ENCODE data around the gene SLC7A9. TPM values are rescaled to one million over a fixed set of nuclear protein-coding genes. Genes with fewer than 3 reads are reported as not detected.
"Not testable (repeated sequence)": the region's sequence is repeated elsewhere in the genome, so short reads cannot be mapped to it uniquely, and the experiment has no call there.

SLC7A9 gene
- total RNA-seq, 3 donors from 2014 or later (not counting 1 experiment from before 2014, with no cell fraction given), result 0.75 to 0.80 TPM; not detected in 1

DNA sequence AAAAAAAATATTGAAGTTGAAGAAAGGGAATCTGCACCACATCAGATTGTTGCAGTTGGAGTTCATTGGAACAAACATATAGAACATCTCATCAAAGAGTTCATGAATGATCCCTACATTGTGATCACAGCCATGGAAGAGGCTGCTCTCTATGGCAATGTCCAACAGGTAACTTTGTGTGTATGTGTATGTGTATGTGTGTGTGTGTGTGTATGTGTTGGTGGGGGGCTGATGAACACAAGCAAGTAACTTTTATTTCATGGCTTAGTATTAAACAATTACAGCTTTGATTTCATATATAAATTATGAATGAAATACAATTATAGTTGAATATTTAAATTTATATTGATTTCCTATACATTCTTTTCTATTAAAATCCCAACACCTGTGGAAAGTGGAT, 69.4 kb downstream of the SLC7A9 start:
- H3K27ac Mint-ChIP-seq, result no peak overlapping the region
- Histone ChIP-seq H3K4me3 (ENCODE audit: low read length) (no peak overlapping the region), H3K4me1 (ENCODE audit: control insufficient read depth, insufficient read depth, low read length) (peaks cover 10% of the 10 kb centered on the region), H3K36me3 (ENCODE audit: control insufficient read depth, insufficient read depth, low read length) (no peaks in the 10 kb centered on the region), H3K27me3 (ENCODE audit: control insufficient read depth, insufficient read depth, low read length) (no peaks in the 10 kb centered on the region), H3K9me3 (ENCODE audit: control insufficient read depth, insufficient read depth, low read length) (no peaks in the 10 kb centered on the region), H3K27ac (ENCODE audit: low read length) (no peak overlapping the region)
- H3K9me3 Mint-ChIP-seq, result no peaks in the 10 kb centered on the region
- TF ChIP-seq, protein P1, sequence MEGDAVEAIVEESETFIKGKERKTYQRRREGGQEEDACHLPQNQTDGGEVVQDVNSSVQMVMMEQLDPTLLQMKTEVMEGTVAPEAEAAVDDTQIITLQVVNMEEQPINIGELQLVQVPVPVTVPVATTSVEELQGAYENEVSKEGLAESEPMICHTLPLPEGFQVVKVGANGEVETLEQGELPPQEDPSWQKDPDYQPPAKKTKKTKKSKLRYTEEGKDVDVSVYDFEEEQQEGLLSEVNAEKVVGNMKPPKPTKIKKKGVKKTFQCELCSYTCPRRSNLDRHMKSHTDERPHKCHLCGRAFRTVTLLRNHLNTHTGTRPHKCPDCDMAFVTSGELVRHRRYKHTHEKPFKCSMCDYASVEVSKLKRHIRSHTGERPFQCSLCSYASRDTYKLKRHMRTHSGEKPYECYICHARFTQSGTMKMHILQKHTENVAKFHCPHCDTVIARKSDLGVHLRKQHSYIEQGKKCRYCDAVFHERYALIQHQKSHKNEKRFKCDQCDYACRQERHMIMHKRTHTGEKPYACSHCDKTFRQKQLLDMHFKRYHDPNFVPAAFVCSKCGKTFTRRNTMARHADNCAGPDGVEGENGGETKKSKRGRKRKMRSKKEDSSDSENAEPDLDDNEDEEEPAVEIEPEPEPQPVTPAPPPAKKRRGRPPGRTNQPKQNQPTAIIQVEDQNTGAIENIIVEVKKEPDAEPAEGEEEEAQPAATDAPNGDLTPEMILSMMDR (IDR thresholded peaks at IDR 0.05), result no peak
- H3K27me3 Mint-ChIP-seq (ENCODE audit: low read depth in 2 of 2), result no peaks in the 10 kb centered on the region
- peaks cover 0 to 7% of the 10 kb centered on the region in 2 donors for H3K4me1 Mint-ChIP-seq
- no peaks in the 10 kb centered on the region for H3K36me3 Mint-ChIP-seq
- no peak for DNase-seq
- ATAC-seq, result no peak
- H3K4me3 Mint-ChIP-seq, result no peak overlapping the region
- intact Hi-C loops (cut with micrococcal nuclease), result no loop called here

DNA sequence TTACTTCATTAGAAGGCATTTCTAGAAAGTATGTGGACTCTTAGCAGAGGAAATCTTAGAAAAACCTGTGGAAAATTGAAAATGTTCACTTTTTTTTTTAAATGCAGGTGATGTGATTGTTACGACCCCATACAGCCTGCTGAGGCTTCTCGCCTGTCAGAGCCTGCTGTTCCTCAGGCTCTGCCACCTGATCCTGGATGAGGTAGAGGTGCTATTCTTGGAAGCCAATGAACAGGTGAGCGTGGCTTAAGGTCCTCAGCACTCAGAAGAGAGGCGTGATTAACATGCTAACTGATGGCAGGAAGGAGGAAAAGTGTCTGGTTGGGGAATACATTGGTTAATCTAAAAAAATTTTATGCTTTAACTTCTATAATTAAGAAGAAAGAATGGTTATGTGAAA, 71.4 kb downstream of the SLC7A9 start:
- Mint-ChIP-seq H3K9me3 (no peaks in the 10 kb centered on the region), H3K27me3 (ENCODE audit: low read depth in 2 of 2) (no peaks in the 10 kb centered on the region), H3K27ac (no peak overlapping the region), H3K36me3 (no peaks in the 10 kb centered on the region), H3K4me3 (no peak overlapping the region), H3K4me1 (peaks cover 8 to 15% of the 10 kb centered on the region in 2 donors)
- Histone ChIP-seq H3K27me3 (ENCODE audit: control insufficient read depth, insufficient read depth, low read length) (no peaks in the 10 kb centered on the region), H3K9me3 (ENCODE audit: control insufficient read depth, insufficient read depth, low read length) (no peaks in the 10 kb centered on the region), H3K27ac (ENCODE audit: low read length) (no peak overlapping the region), H3K4me1 (ENCODE audit: control insufficient read depth, insufficient read depth, low read length) (peaks cover 30% of the 10 kb centered on the region), H3K36me3 (ENCODE audit: control insufficient read depth, insufficient read depth, low read length) (no peaks in the 10 kb centered on the region), H3K4me3 (ENCODE audit: low read length) (no peak overlapping the region)
- no peak for DNase-seq
- intact Hi-C loops (cut with micrococcal nuclease), result no loop called here
- no peak for ATAC-seq
- TF ChIP-seq, protein P1 (IDR thresholded peaks at IDR 0.05), result no peak
- 75% methylated on average over 4 of the region's 4 CpGs for WGBS (ENCODE audit: insufficient coverage)

DNA sequence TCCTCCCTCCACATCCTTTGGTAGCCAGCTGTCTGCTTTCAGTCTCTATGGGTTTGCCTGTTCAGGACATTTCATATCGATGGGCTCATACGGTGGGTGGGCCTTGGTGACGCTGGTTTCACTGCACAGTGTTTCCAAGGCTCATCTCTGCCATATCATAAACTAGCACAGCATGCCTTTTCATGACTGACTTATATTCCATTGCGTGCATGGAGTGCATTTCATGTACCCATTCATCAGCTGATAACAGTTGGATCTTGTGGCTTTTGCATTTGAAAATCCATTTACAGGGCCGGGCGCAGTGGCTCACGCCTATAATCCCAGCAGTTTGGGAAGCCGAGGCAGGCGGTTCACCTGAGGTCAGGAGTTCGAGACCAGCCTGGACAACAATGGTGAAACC, 80.1 kb downstream of the SLC7A9 start:
- Histone ChIP-seq H3K9me3 (ENCODE audit: control insufficient read depth, insufficient read depth, low read length) (no peaks in the 10 kb centered on the region), H3K36me3 (ENCODE audit: control insufficient read depth, insufficient read depth, low read length) (no peaks in the 10 kb centered on the region), H3K27me3 (ENCODE audit: control insufficient read depth, insufficient read depth, low read length) (no peaks in the 10 kb centered on the region), H3K4me1 (ENCODE audit: control insufficient read depth, insufficient read depth, low read length) (peaks cover 13% of the 10 kb centered on the region), H3K4me3 (ENCODE audit: low read length) (no peak overlapping the region), H3K27ac (ENCODE audit: low read length) (no peak overlapping the region)
- no peaks in the 10 kb centered on the region for H3K36me3 Mint-ChIP-seq
- DNase-seq (no peak), ATAC-seq (no peak)
- intact Hi-C loops (cut with micrococcal nuclease), result no loop called here
- no peaks in the 10 kb centered on the region for H3K9me3 Mint-ChIP-seq
- WGBS (ENCODE audit: insufficient coverage), result 96% methylated on average over 10 of the region's 10 CpGs
- H3K27ac Mint-ChIP-seq, result no peak overlapping the region
- H3K4me1 Mint-ChIP-seq, result peaks cover 4% of the 10 kb centered on the region in 2 donors
- no peak overlapping the region for H3K4me3 Mint-ChIP-seq
- peaks cover 0 to 4% of the 10 kb centered on the region in 2 donors for H3K27me3 Mint-ChIP-seq (ENCODE audit: low read depth in 2 of 2)
- TF ChIP-seq, protein P1 (IDR thresholded peaks at IDR 0.05), result no peak

GRCh38 chr19:32787895-32788294, 81.7 kb downstream of the SLC7A9 start:
- H3K4me3 ChIP-seq (ENCODE audit: low read length); ATAC-seq; H3K27me3 Mint-ChIP-seq (ENCODE audit: low read depth in 2 of 2); intact Hi-C loops (cut with micrococcal nuclease); H3K9me3 Mint-ChIP-seq; H3K9me3 ChIP-seq (ENCODE audit: control insufficient read depth, insufficient read depth, low read length); H3K4me1 Mint-ChIP-seq; H3K4me1 ChIP-seq (ENCODE audit: control insufficient read depth, insufficient read depth, low read length); H3K27me3 ChIP-seq (ENCODE audit: control insufficient read depth, insufficient read depth, low read length); DNase-seq; H3K36me3 Mint-ChIP-seq; H3K27ac ChIP-seq (ENCODE audit: low read length); H3K36me3 ChIP-seq (ENCODE audit: control insufficient read depth, insufficient read depth, low read length); H3K27ac Mint-ChIP-seq; H3K4me3 Mint-ChIP-seq: not testable (repeated sequence)
- 92% methylated on average over 5 of the region's 5 CpGs for WGBS (ENCODE audit: insufficient coverage)

- H3K4me3 ChIP-seq (ENCODE audit: low read length); H3K36me3 Mint-ChIP-seq; H3K27me3 Mint-ChIP-seq (ENCODE audit: low read depth in 2 of 2); H3K36me3 ChIP-seq (ENCODE audit: control insufficient read depth, insufficient read depth, low read length); H3K4me3 Mint-ChIP-seq; H3K27ac ChIP-seq (ENCODE audit: low read length); ATAC-seq; H3K4me1 Mint-ChIP-seq; H3K4me1 ChIP-seq (ENCODE audit: control insufficient read depth, insufficient read depth, low read length); H3K27me3 ChIP-seq (ENCODE audit: control insufficient read depth, insufficient read depth, low read length); intact Hi-C loops (cut with micrococcal nuclease); H3K9me3 ChIP-seq (ENCODE audit: control insufficient read depth, insufficient read depth, low read length); H3K9me3 Mint-ChIP-seq; DNase-seq; H3K27ac Mint-ChIP-seq: not testable (repeated sequence)
- 74% methylated on average over 12 of the region's 12 CpGs for WGBS (ENCODE audit: insufficient coverage)
Observed at GRCh38 chr19:32787161-32787813, 82.3 kb downstream of the SLC7A9 start.

GRCh38 chr19:32782089-32782488, 87.5 kb downstream of the SLC7A9 start:
- H3K27ac Mint-ChIP-seq; H3K27ac ChIP-seq (ENCODE audit: low read length); H3K36me3 ChIP-seq (ENCODE audit: control insufficient read depth, insufficient read depth, low read length); H3K27me3 ChIP-seq (ENCODE audit: control insufficient read depth, insufficient read depth, low read length); H3K4me3 Mint-ChIP-seq; DNase-seq; ATAC-seq; intact Hi-C loops (cut with micrococcal nuclease); H3K36me3 Mint-ChIP-seq; H3K9me3 Mint-ChIP-seq; H3K4me1 ChIP-seq (ENCODE audit: control insufficient read depth, insufficient read depth, low read length); H3K4me3 ChIP-seq (ENCODE audit: low read length); H3K4me1 Mint-ChIP-seq; H3K9me3 ChIP-seq (ENCODE audit: control insufficient read depth, insufficient read depth, low read length): not testable (repeated sequence)
- no CpG with 5 or more reads among the region's 1 CpG for WGBS (ENCODE audit: insufficient coverage)
- peaks cover 0 to 13% of the 10 kb centered on the region in 2 donors for H3K27me3 Mint-ChIP-seq (ENCODE audit: low read depth in 2 of 2)
